ENCODE measurements around the gene SDK2. TPM values are rescaled to one million over a fixed set of nuclear protein-coding genes. Genes with fewer than 3 reads are reported as not detected.
A peak's percentile ranks its signal among the peaks of the same experiment; 100 is the strongest.

SDK2 gene
- total and polyA plus RNA-seq, 2 experiments from 2014 or later = 0.74 to 5.1 TPM

DNA sequence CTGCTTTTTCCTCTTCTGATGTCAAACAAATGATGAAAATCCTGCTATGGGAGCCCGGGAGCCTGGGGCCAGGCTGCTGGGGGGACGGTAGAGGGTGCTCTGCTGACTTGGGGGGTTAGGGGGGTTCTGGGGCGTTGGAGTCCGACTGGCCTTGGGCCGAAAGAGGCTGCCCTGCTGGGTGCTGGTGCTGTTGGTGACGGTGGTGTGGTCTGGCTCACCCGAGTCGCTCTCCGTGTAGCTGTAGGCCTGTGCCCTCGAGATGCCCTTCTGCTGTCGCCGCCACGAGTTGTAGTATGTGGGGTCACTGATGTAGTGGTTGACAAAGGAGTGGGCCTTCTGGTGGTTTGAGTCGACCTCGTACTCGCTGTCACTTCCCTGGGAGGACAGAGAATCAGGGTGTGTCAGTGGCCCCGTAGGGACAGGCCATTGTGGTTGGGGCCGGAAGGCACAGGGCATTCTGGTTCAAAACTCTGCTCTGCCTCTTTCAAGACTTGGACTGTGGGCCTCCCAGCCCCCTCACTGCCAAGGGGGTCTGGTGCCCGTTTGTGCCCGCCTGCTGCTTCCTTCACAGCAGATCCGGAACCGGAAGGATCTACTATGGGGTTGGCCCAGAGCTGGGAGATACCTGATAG is 305.6 kb downstream of the SDK2 start (continued):
- TF ChIP-seq EZH2phosphoT487 (IDR thresholded peaks at IDR 0.05; ENCODE audit: unreplicated experiment) = no peak

DNA sequence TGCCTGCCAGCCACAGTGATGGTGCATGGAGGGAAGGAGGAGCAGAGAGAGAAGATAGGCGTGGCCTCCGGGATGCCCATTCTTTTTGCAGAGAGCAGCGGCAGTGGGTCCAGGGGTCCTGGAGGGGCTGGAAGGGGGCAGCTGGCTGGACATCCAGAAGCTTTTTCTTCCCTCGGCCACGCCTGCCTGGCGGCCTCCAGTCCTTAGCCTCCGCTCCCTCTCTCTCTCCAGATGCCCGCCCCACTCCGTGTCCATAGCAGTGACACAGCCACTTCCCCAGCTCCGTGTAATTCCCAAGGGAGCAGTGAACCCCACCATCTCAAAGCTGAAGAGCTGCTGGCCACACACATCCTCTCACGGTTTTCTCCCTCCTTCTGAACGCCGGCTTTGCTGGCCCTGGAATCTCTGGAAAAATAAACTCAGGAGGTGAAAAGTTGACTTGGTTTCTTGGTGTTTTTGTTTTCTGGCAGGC is 306.2 kb downstream of the SDK2 start:
- Mint-ChIP-seq H3K36me3 (ENCODE audit: low read depth) (no peaks in the 10 kb centered on the region), H3K9me3 (no peaks in the 10 kb centered on the region), H3K4me1 (peaks cover 36% of the 10 kb centered on the region), H3K27me3 (ENCODE audit: insufficient read depth, low read depth, poor library complexity) (peaks cover 1% of the 10 kb centered on the region), H3K4me3 (no peak overlapping the region; the same call in 2 of the 3 replicates), H3K27ac (no peak overlapping the region)
- Histone ChIP-seq H4K20me1 (replicated peaks; ENCODE audit: insufficient read depth) (no peaks in the 10 kb centered on the region), H3K27ac (ENCODE audit: low read depth) (no peak overlapping the region), H3K9me2 (ENCODE audit: insufficient read depth) (no peaks in the 10 kb centered on the region), H3K27me3 (ENCODE audit: insufficient read depth) (no peaks in the 10 kb centered on the region), H2AFZ (no peak overlapping the region), H3K79me2 (replicated peaks; ENCODE audit: insufficient read depth) (no peaks in the 10 kb centered on the region), H3K4me3 (no peak overlapping the region), H3K4me1 (ENCODE audit: insufficient read depth) (peaks cover 20% of the 10 kb centered on the region), H3K36me3 (ENCODE audit: insufficient read depth) (no peaks in the 10 kb centered on the region), H3K4me2 (no peak overlapping the region), H3F3A (replicated peaks; ENCODE audit: low read depth) (0 out of 2 replicates have a peak, but pooled peaks cover 6% of the 10 kb centered on the region)
- DNase-seq (ENCODE audit: low spot score) (no peak), ATAC-seq (no peak)
- TF ChIP-seq JUNB (IDR thresholded peaks at IDR 0.05; ENCODE audit: unreplicated experiment) (no peak), STAT1 (IDR thresholded peaks at IDR 0.05; ENCODE audit: unreplicated experiment) (no peak)

DNA sequence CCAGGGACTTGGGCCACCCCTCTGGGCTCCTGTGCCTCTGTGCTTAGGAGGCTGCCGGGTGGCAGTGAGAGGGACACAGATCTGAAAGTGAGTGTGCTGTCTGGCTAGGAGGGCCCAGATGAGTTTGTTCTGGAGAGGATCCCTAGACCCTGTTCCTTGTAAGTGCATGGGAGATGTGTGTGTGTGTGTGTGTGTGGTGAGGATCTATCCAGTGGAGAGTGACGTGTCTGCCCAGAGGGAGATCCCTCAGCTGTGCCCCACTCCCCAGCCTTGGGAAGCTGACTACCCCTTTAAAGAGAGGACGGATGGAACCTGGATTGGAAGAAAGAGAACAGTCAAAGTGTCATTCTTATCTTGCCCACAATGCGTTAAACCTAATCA is 306.9 kb downstream of the SDK2 start:
- H3K4me1 ChIP-seq (ENCODE audit: insufficient read depth) = peaks cover 12% of the 10 kb centered on the region
- no peaks in the 10 kb centered on the region for H3K9me3 Mint-ChIP-seq
- H3K27ac Mint-ChIP-seq = peak overlapping the region; percentile 2; the same call in 1 of the 2 replicates
- no peak overlapping the region for H3K4me2 ChIP-seq
- no peak for ATAC-seq
- H3K27me3 Mint-ChIP-seq (ENCODE audit: insufficient read depth, low read depth, poor library complexity) = peaks cover 1% of the 10 kb centered on the region
- H3K4me3 Mint-ChIP-seq = no peak overlapping the region
- H3K9me2 ChIP-seq (ENCODE audit: insufficient read depth) = no peaks in the 10 kb centered on the region
- no peak overlapping the region for H2AFZ ChIP-seq
- H3K27me3 ChIP-seq (ENCODE audit: insufficient read depth) = no peaks in the 10 kb centered on the region
- no peaks in the 10 kb centered on the region for H4K20me1 ChIP-seq (replicated peaks; ENCODE audit: insufficient read depth)
- no peak for DNase-seq (ENCODE audit: low spot score)
- no peaks in the 10 kb centered on the region for H3K79me2 ChIP-seq (replicated peaks; ENCODE audit: insufficient read depth)
- no peak overlapping the region for H3K27ac ChIP-seq (ENCODE audit: low read depth)
- H3F3A ChIP-seq (replicated peaks; ENCODE audit: low read depth) = 0 out of 2 replicates have a peak, but pooled peaks cover 6% of the 10 kb centered on the region
- H3K36me3 Mint-ChIP-seq (ENCODE audit: low read depth) = no peaks in the 10 kb centered on the region
- no peak overlapping the region for H3K4me3 ChIP-seq
- H3K36me3 ChIP-seq (ENCODE audit: insufficient read depth) = no peaks in the 10 kb centered on the region
- H3K4me1 Mint-ChIP-seq = peaks cover 33% of the 10 kb centered on the region
- no peak for TF ChIP-seq JUNB (IDR thresholded peaks at IDR 0.05; ENCODE audit: unreplicated experiment)
- TF ChIP-seq CREB1 (CRISPR knock-in tag; IDR thresholded peaks at IDR 0.05; ENCODE audit: low read depth) = no peak
- no peak for TF ChIP-seq ZNF331 (CRISPR knock-in tag; IDR thresholded peaks at IDR 0.05; ENCODE audit: low read depth)
- TF ChIP-seq EZH2phosphoT487 (IDR thresholded peaks at IDR 0.05; ENCODE audit: unreplicated experiment) = no peak
- TF ChIP-seq POLR2AphosphoS5 (IDR thresholded peaks at IDR 0.05; ENCODE audit: low read depth) = no peak
- TF ChIP-seq, protein P1, sequence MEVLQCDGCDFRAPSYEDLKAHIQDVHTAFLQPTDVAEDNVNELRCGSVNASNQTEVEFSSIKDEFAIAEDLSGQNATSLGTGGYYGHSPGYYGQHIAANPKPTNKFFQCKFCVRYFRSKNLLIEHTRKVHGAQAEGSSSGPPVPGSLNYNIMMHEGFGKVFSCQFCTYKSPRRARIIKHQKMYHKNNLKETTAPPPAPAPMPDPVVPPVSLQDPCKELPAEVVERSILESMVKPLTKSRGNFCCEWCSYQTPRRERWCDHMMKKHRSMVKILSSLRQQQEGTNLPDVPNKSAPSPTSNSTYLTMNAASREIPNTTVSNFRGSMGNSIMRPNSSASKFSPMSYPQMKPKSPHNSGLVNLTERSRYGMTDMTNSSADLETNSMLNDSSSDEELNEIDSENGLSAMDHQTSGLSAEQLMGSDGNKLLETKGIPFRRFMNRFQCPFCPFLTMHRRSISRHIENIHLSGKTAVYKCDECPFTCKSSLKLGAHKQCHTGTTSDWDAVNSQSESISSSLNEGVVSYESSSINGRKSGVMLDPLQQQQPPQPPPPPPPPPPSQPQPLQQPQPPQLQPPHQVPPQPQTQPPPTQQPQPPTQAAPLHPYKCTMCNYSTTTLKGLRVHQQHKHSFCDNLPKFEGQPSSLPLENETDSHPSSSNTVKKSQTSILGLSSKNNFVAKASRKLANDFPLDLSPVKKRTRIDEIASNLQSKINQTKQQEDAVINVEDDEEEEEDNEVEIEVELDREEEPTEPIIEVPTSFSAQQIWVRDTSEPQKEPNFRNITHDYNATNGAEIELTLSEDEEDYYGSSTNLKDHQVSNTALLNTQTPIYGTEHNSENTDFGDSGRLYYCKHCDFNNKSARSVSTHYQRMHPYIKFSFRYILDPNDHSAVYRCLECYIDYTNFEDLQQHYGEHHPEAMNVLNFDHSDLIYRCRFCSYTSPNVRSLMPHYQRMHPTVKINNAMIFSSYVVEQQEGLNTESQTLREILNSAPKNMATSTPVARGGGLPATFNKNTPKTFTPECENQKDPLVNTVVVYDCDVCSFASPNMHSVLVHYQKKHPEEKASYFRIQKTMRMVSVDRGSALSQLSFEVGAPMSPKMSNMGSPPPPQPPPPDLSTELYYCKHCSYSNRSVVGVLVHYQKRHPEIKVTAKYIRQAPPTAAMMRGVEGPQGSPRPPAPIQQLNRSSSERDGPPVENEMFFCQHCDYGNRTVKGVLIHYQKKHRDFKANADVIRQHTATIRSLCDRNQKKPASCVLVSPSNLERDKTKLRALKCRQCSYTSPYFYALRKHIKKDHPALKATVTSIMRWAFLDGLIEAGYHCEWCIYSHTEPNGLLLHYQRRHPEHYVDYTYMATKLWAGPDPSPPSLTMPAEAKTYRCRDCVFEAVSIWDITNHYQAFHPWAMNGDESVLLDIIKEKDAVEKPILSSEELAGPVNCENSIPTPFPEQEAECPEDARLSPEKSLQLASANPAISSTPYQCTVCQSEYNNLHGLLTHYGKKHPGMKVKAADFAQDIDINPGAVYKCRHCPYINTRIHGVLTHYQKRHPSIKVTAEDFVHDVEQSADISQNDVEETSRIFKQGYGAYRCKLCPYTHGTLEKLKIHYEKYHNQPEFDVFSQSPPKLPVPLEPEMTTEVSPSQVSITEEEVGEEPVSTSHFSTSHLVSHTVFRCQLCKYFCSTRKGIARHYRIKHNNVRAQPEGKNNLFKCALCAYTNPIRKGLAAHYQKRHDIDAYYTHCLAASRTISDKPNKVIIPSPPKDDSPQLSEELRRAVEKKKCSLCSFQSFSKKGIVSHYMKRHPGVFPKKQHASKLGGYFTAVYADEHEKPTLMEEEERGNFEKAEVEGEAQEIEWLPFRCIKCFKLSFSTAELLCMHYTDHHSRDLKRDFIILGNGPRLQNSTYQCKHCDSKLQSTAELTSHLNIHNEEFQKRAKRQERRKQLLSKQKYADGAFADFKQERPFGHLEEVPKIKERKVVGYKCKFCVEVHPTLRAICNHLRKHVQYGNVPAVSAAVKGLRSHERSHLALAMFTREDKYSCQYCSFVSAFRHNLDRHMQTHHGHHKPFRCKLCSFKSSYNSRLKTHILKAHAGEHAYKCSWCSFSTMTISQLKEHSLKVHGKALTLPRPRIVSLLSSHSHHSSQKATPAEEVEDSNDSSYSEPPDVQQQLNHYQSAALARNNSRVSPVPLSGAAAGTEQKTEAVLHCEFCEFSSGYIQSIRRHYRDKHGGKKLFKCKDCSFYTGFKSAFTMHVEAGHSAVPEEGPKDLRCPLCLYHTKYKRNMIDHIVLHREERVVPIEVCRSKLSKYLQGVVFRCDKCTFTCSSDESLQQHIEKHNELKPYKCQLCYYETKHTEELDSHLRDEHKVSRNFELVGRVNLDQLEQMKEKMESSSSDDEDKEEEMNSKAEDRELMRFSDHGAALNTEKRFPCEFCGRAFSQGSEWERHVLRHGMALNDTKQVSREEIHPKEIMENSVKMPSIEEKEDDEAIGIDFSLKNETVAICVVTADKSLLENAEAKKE (CRISPR knock-in tag; IDR thresholded peaks at IDR 0.05) = no peak
- TF ChIP-seq NANOG (IDR thresholded peaks at IDR 0.05; ENCODE audit: borderline replicate concordance) = no peak
- TF ChIP-seq, protein P2, sequence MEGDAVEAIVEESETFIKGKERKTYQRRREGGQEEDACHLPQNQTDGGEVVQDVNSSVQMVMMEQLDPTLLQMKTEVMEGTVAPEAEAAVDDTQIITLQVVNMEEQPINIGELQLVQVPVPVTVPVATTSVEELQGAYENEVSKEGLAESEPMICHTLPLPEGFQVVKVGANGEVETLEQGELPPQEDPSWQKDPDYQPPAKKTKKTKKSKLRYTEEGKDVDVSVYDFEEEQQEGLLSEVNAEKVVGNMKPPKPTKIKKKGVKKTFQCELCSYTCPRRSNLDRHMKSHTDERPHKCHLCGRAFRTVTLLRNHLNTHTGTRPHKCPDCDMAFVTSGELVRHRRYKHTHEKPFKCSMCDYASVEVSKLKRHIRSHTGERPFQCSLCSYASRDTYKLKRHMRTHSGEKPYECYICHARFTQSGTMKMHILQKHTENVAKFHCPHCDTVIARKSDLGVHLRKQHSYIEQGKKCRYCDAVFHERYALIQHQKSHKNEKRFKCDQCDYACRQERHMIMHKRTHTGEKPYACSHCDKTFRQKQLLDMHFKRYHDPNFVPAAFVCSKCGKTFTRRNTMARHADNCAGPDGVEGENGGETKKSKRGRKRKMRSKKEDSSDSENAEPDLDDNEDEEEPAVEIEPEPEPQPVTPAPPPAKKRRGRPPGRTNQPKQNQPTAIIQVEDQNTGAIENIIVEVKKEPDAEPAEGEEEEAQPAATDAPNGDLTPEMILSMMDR (conservative IDR thresholded peaks at IDR 0.05; ENCODE audit: low read depth in 2 of 2) = no peak
- no peak for TF ChIP-seq STAT1 (IDR thresholded peaks at IDR 0.05; ENCODE audit: unreplicated experiment)
